Cardiac muscle cell (in vitro differentiated cells and primary cell): ENCODE measurements around the gene COPB1. TPM values are rescaled to one million over a fixed set of nuclear protein-coding genes. Genes with fewer than 3 reads are reported as not detected.
A peak's percentile ranks its signal among the peaks of the same experiment; 100 is the strongest.

ENCODE experiments used
- DNase-seq, 2 donors: peaks; one replicate each; pipeline versions ENCODE4 v3.0.0 to v3.0.0-alpha.2; 2010 to 2017; ENCODE audit warnings: low read depth in 1 of 2, low spot score in 1 of 2
- H3K27ac ChIP-seq: fragments of 200-600 bp; sonication (generic); 2 replicates; pipeline ENCODE4 v1.5.1; 2016
- H3K27me3 ChIP-seq: fragments of 200-600 bp; sonication (generic); 2 replicates; pipeline ENCODE4 v1.6.0; 2016; ENCODE audit warnings: control low read depth
- H3K36me3 ChIP-seq: fragments of 200-600 bp; sonication (generic); 2 replicates; pipeline ENCODE4 v1.5.1; 2016; ENCODE audit warnings: control low read depth
- H3K4me1 ChIP-seq: fragments of 200-600 bp; sonication (generic); 2 replicates; pipeline ENCODE4 v1.8.1; 2017; ENCODE audit warnings: low read depth, mild to moderate bottlenecking, mixed run types
- H3K4me3 ChIP-seq: fragments of 200-600 bp; sonication (generic); 2 replicates; pipeline ENCODE4 v1.5.1; 2016; ENCODE audit warnings: mild to moderate bottlenecking
- H3K9me3 ChIP-seq: fragments of 200-600 bp; sonication (generic); 2 replicates; pipeline ENCODE4 v1.5.1; 2017; ENCODE audit warnings: low read depth, mild to moderate bottlenecking, control low read depth
- CTCF ChIP-seq: IDR thresholded peaks from 2 replicates; pipeline ENCODE4 v1.5.1; 2012; ENCODE audit warnings: low read depth, mild to moderate bottlenecking, low read length
- polyA plus RNA-seq: library from polyadenylated mRNA; unstranded; fragments of >200 nt; fragmentation: Nextera tagmentation; extraction: Ambion mirVana; gene quantifications from 2 replicates; pipeline ENCODE4 v1.2.1, GENCODE V29; 2016
- total RNA-seq: library from RNA; depleted of rRNA; stranded (reverse); fragments of >200 nt; gene quantifications from 2 replicates; pipeline ENCODE4 v1.2.3, GENCODE V29; 2016

COPB1 gene
- total and polyA plus RNA-seq, 2 experiments from 2014 or later = 79.2 to 81.7 TPM

DNA sequence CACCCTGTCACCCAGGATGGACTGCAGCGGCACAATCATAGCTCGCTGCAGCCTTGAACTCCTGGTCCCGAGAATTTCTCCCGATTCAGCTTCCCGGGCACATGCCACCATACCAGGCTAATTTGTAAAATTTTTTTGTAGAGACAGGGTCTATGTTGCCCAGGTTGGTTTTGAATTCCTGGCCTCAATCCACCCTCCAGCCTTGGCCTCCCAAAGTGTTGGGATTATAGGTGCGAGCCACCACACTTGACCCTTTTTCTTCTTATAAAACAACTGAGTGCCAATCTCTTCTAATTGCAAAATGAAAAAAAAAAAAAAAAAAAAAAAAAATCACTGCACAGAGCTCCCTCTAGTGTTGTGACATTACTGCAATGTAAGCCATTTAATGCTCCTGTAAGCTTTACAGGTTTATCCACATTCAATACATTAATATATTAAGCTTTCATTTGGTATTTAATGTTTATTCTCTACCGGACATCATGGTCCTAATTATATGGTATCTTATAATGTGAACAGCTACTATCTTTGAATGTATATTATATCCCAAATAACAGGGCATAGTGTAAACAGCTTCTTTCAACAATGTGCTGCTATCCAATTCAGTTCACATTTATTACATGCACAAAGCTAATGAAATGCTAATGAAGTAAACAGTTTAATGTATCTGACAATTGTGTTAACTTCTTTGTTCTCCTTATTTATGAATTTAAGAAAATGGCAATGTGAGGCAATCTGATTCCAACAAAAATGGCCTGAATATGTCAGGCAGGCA, 44.6 kb downstream of the COPB1 start:
- Histone ChIP-seq H3K36me3 (peaks cover 30% of the 10 kb centered on the region), H3K9me3 (no peaks in the 10 kb centered on the region), H3K27ac (peak overlapping the region; percentile 68), H3K4me1 (no peaks in the 10 kb centered on the region), H3K27me3 (no peaks in the 10 kb centered on the region), H3K4me3 (no peak overlapping the region)
- TF ChIP-seq CTCF = peak; percentile 69
- peak; percentile 24 to 53 for DNase-seq

DNA sequence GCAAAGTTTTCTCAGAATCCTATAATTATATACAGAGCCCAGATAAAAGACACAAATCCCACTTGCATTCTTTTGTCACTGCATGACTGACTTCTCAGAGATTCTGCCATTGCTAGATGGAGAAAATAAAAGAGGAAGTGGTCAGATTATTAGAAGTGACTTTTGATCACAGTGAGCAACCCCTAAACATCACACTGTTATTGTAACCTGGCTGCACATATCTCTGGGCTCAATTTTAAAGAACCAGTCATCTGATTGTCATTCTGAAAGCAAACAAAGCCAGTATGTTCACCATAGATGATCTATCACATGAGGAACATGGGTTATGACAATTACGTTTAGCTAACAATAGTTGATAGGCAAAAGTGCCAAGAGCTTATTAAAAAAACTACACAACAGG, 47.8 kb downstream of the COPB1 start:
- TF ChIP-seq CTCF = no peak
- no peak overlapping the region for H3K4me3 ChIP-seq
- H3K36me3 ChIP-seq = peaks cover 4% of the 10 kb centered on the region
- no peaks in the 10 kb centered on the region for H3K27me3 ChIP-seq
- H3K9me3 ChIP-seq = no peaks in the 10 kb centered on the region
- H3K27ac ChIP-seq = no peak overlapping the region
- no peak for DNase-seq
- no peaks in the 10 kb centered on the region for H3K4me1 ChIP-seq

DNA sequence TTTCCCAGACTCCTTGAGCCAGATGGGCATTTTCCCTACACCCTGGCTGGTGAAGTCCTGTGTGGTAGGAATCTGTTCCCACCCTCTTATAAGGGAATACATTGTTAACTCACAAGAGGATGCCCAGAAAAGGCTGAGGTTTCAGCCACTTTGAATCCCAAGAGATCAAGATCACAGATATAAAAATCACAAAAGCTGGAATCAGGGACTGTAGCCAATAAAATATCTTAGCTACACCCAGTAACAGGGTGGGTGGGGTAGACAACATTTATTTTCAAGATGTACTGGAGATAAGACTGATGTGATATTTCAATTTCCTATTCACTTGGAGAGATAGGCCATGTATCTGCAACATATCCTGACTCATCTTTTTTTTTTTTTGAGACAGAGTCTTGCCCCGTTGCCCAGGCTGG, 50.3 kb downstream of the COPB1 start:
- Histone ChIP-seq H3K27me3 (no peaks in the 10 kb centered on the region), H3K27ac (no peak overlapping the region), H3K4me1 (no peaks in the 10 kb centered on the region), H3K9me3 (no peaks in the 10 kb centered on the region), H3K4me3 (no peak overlapping the region), H3K36me3 (no peaks in the 10 kb centered on the region)
- DNase-seq = no peak
- TF ChIP-seq CTCF = no peak

- H3K4me3 ChIP-seq = no peak overlapping the region
- H3K36me3 ChIP-seq = no peaks in the 10 kb centered on the region
- DNase-seq = no peak
- no peak overlapping the region for H3K27ac ChIP-seq
- H3K9me3 ChIP-seq = no peaks in the 10 kb centered on the region
- TF ChIP-seq CTCF = no peak
- H3K27me3 ChIP-seq = no peaks in the 10 kb centered on the region
- H3K4me1 ChIP-seq = no peaks in the 10 kb centered on the region
Observed at GRCh38 chr11:14448240-14448639, 51.4 kb downstream of the COPB1 start.

- no peak for TF ChIP-seq CTCF
- Histone ChIP-seq H3K4me3 (no peak overlapping the region), H3K36me3 (no peaks in the 10 kb centered on the region), H3K9me3 (no peaks in the 10 kb centered on the region), H3K27ac (no peak overlapping the region), H3K27me3 (no peaks in the 10 kb centered on the region), H3K4me1 (no peaks in the 10 kb centered on the region)
- DNase-seq = peak in 1 of 2 donors; percentile 34
Observed at GRCh38 chr11:14446701-14447169, 52.9 kb downstream of the COPB1 start.
